GM19240 (cell line): ENCODE data around the gene IL13RA1.
A peak's percentile ranks its signal among the peaks of the same experiment; 100 is the strongest.
"Not testable (repeated sequence)": the region's sequence is repeated elsewhere in the genome, so short reads cannot be mapped to it uniquely, and the experiment has no call there.

ENCODE experiments used
- DNase-seq: peaks from one replicate; pipeline ENCODE4 v3.0.0; 2011; ENCODE audit warnings: low spot score; ENCODE audit not compliant: insufficient read length

Gene IL13RA1

DNA sequence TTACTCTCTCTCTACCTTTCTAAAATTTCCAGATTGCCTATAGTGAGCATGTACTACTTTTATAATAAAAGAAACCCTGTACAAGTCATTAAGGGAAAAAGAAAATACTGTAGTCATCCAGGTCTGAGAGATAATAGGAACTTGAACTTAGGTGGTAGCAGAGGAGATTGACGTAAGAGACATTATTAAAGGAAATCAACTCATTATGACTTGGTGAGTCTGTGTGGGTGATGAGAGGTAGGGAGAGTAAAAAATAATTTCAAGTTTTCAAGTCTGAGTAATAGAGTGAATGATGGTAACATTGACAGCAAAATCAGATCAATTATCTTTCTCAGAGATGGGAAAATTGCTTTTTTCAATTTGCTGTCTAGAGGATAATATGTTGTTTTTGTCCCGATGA is 52.2 kb downstream of the IL13RA1 start:
- DNase-seq: no peak

DNA sequence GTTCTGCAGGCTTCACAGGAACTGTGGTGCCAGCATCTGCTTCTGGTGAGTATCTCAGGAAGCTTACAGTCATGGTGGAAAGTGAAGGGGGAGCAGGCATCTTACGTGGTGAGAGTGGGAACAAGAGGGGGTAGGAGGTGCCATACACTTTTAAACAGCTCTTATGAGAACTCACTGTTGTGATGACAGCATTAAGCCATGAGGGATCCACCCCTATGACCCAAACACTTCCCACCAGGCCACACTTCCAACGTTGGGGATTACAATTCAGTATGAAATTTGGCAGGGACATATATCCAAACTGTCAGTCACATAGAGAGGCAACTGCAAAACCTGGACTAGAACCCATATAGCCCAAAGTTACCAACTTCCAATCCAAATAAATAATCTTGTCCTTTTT is 53.1 kb downstream of the IL13RA1 start:
- no peak for DNase-seq

DNA sequence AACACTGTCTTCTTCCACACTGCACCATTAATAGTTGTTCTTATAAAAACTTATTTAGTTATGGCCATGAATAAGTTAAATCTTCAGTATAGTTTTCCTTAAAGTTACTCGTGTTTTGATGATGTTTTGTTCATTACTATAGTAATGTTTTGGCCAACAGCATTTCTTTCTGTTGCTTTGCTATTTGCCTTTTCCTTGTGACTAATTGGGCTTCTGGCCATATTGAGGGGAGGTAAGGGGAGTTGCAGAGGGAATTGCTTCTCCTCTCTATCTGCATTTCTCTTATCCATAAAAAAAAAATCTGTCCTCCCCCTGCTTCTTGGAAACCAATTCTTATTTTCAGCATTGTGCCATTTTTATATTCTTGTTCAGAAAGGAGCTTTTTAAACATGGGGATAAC is 53.5 kb downstream of the IL13RA1 start:
- no peak for DNase-seq

DNA sequence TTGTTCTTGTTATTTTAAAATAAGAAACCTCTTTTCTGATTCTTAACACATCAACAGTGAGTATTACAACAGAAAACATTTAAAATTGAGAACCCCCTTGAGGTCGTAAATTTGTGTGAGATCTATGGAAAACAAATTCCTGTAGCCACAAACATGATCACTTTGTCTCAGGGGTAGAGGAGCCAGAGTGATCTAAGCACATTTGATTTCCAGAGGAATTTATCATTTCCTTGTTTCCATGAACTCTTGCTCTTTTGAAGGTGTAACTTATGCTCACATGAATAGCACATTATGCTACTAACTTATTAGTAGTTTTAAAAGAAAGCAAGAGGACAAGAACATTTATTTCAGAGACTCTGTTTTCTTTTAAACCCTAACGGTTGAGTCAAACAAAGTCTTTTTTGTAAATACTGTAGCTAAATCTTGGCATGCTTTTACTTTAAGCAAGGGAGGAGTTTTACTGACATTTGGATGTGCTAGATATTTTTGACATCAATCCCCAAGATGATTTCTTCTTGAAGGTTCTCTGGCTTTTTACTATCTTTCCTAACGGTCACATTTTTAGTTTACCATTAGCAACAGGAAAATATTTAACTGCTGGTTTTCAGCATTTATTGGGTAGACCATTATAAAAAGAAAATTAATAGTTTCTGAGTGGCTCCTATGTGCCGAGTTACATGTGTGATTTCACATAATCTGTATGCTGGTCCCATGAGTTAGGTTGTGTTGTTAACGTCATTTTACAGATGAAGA is 68.3 kb downstream of the IL13RA1 start:
- no peak for DNase-seq

DNA sequence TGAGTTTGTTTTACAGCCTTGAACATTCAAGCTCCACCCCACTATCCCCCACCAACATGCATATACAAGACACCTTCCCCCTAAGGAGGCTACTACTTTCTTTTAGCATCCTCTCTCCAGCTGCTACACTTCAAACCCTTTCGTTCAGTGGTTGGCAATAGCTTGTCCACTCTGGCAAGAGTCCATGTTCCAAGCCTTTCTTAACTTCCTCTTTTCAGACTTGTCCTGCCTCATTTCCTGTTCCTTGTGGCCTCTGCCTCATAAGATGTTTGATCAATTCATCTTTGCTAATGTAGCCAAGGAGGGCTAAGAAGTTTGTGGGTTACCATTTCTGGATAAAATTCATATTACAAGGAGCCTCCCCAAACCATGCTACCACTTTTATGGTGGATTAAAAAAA is 75.5 kb downstream of the IL13RA1 start:
- DNase-seq: no peak

DNA sequence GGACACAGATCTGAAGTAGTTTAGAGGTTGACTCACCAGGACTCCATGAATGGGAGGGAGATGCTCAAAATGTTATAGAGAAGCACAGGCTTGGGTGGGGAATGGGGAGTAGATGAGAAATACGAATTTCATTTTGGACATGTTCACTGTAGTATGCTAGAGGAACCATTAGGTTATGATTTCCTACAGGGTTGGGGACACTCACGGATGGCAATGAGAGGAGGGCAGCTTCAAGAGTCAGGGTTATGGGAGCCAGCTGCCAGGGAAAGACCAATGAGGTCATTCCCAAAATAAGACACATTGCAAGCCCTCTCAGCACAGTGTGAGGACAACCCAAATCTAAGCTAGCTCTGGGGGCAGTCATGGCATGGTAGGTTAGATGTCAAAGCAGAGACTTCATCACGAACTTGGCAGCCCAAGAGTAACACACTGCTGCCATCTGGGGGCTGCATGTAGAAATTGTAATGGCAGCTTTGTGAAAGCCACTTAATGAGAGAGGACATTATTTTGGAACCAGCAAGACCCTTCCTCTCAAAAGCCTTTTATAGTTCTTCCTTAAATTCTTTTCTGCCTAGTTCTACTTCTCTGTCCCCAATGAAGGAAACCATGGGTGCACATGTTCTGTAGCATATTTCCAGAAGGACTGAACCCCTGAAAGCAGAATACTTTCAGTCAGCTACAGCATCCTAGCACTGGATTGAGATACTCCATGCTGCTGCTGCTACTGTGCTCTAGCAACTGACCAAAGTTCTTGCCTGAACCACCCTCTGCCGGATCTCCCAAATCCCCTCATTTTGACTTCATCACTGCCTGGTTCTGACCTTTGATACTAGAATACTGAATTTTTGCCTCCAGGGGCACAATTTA is 80.0 kb downstream of the IL13RA1 start:
- peak; percentile 19 for DNase-seq

DNA sequence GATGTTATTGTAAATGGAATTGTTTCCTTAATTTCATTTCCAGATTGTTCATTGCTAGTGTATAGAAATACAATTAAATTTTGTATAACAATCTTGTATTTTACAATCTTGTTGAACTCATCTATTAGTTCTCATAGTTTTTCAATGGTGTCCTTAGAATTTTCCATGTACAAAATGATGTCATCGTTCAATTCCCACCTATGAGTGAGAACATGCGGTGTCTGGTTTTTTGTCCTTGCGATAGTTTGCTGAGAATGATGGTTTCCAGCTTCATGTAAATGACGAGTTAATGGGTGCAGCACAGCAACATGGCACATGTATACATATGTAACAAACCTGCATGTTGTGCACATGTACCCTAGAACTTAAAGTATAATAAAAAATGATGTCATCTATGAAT is 89.9 kb downstream of the IL13RA1 start:
- not testable (repeated sequence) for DNase-seq

DNA sequence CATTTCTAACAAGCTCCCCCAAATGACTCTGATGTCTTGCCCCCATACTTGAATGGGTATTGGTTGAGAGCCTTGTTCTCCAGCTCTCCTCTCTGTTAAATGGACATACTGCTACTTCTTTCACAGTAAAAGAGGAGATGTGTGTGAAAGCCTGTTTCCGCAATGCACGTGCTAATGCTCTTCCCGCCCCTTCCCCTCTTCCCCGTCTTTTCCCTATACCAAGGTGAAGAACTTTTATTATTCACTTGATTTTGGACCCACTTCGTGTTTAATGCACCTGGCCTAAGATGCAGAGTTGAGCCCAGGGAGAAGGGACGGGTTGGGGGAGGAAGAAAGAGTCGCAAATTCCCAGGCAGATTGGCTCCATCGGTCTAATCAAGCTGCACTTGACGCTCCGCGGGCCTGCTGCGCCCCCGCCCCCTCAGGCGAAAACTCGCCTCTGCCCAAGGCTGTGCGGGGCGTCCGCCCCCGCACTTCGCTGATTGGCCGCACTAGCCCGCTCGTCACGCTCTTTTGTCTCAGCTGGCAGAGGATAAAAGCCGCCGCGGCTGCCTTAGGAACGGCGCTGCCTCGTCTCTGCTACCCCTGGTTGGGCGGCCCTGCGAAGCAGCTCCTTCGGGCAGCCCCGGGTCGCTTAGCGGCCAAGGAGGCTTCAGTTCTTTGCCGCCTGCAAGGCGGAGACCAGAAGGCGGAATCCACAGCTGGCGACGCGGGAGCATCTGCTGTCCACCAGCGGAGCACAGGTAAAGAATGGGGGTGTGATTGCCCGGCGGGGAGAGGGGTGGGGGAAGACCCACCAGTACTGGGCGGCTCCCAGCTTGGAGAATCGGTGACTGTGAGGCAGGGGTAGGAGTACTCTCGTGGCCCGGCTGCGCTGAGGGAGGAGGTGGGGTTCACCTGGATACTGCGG is 96.1 kb downstream of the IL13RA1 start, which contains the start of gene ZCCHC12:
ZCCHC12 (plus strand) TSS at position 562 of the 910 bp plus-strand sequence. CDS start 1,421 bp downstream, outside the sequence.
- no peak for DNase-seq

DNA sequence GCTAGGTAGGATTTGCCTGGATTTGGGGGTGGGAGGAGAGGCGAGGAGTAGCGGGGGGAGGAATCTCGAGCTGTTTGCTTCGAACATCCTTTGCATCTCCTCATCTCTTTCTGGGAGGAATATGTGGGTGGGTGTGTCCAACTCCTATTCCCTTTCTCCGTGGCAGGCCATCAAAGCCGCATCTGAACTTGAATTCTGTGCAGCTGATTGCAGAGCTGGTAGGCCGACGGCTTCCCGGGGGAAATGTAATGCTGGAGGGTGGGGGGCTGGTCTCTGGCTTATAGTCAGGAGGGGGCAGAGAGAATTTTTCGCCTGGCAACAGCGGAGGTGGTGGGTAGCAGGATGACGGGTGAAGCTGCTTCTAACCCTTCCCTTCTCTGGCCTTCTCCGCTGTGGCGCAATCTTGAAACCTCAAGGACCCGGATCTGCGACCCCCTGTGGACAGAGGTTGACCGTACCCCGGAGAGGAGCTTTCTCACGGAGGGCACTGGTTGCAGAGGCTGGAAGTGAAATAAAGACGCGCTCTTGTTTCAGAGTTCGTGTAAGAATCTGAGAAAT is 96.8 kb downstream of the IL13RA1 start:
- DNase-seq: no peak

DNA sequence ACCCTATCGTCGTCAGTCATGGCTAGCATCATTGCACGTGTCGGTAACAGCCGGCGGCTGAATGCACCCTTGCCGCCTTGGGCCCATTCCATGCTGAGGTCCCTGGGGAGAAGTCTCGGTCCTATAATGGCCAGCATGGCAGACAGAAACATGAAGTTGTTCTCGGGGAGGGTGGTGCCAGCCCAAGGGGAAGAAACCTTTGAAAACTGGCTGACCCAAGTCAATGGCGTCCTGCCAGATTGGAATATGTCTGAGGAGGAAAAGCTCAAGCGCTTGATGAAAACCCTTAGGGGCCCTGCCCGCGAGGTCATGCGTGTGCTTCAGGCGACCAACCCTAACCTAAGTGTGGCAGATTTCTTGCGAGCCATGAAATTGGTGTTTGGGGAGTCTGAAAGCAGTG is 97.8 kb downstream of the IL13RA1 start:
- no peak for DNase-seq

DNA sequence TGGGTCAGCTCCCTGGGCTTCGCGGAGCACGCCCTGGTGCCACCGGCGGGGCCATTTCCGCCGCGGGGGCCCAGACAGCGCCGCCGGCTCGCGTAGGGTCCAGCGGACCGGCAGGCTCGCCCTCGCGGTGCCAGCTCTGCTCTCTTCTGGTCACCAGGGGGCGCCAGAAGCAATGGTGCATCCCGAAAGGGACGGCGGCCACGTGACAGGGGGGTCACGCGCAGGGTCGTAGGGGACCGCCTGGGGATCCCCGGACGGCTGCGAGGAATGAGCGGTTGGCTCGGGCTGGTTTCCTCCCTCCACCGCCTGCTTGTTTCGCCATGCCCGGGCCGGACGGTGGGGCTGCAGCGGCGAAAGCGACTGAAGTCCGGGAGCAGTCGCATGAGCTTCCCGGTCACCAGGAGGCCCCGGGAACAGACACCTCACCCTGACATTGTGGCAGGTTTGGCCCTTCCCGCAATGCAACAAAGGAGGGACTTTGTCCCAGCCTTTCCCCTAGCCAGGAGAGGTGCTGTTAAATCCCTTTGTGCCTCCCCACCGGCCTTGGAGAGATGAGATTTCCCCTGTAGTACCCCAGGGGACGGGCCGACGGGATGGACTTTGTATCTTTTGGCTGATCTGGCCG is 112.0 kb downstream of the IL13RA1 start:
- DNase-seq: peak; percentile 19
